ENCODE data around the gene FAM98B. TPM values are rescaled to one million over a fixed set of nuclear protein-coding genes. Genes with fewer than 3 reads are reported as not detected.

The FAM98B gene
- total and polyA plus RNA-seq, 2 of the 8 experiments (the other 6 are each of a cell fraction or from before 2014, with no cell fraction given) = 5.9 to 48.4 TPM

DNA sequence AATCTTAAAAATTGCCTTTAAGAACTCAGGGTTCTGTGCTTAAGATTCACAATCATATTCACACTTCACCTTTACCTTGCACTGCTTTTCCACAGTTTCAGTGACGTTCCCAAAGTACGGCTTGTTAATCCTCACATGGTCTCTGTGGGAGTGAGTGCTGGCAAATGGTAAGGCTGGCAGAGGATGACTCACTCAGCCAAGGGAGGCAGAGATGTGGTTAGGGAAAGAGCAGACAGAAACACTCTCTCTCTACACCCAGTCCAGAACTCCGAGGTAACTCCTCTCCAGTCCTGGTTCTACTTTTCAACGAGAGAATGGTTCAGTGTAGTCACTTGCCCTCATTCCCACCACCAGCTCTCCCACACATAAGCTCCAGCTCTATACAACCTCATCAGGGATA is 77.6 kb downstream of the FAM98B start:
- Histone ChIP-seq H3K27me3 (replicated peaks in 1 of 4; ENCODE audit: control insufficient read depth in 3 of 4, extremely low read depth in 1 of 4, insufficient read depth in 3 of 4, low read length in 3 of 4) (no peaks in the 10 kb centered on the region), H3K18ac (ENCODE audit: extremely low read depth, low read length) (no peak overlapping the region), H2BK15ac (ENCODE audit: low read length) (no peak overlapping the region), H3K9ac (replicated peaks in 1 of 4; ENCODE audit: extremely low read depth in 1 of 4, low read depth in 3 of 4, low read length in 3 of 4) (no peak overlapping the region), H3K4ac (replicated peaks; ENCODE audit: insufficient read length, low read depth, low read length) (no peak overlapping the region), H2BK5ac (ENCODE audit: low read depth, low read length) (no peak overlapping the region), H3K79me2 (ENCODE audit: control insufficient read depth in 1 of 2, insufficient read depth in 2 of 2, low read length in 2 of 2) (no peaks in the 10 kb centered on the region), H3K9me3 (ENCODE audit: insufficient read depth in 2 of 2, low read depth in 1 of 2, low read length in 1 of 2) (no peaks in the 10 kb centered on the region), H4K8ac (ENCODE audit: extremely low read depth, insufficient read depth, low read length) (no peak overlapping the region), H3K14ac (ENCODE audit: insufficient read length) (no peak overlapping the region), H4K20me1 (replicated peaks in 1 of 2; ENCODE audit: control insufficient read depth in 1 of 2, insufficient read depth in 2 of 2, low read length in 2 of 2) (no peaks in the 10 kb centered on the region), H2BK120ac (replicated peaks; ENCODE audit: low read depth, low read length) (no peak overlapping the region), H3K27ac (ENCODE audit: low read depth, low read length) (no peak overlapping the region), H3K79me1 (ENCODE audit: low read depth, low read length) (no peaks in the 10 kb centered on the region), H3K56ac (replicated peaks; ENCODE audit: insufficient read length, low read depth, low read length) (no peak overlapping the region), H2AFZ (ENCODE audit: low read length) (no peak overlapping the region), H3K36me3 (ENCODE audit: control insufficient read depth in 2 of 4, insufficient read depth in 4 of 4, low read length in 3 of 4) (no peaks in the 10 kb centered on the region), H4K5ac (ENCODE audit: insufficient read length, low read depth, low read length) (no peak overlapping the region), H2BK20ac (ENCODE audit: low read length) (no peak overlapping the region), H3K4me1 (replicated peaks in 1 of 4; ENCODE audit: control insufficient read depth in 3 of 4, insufficient read depth in 4 of 4, low read length in 3 of 4) (peaks cover 0 to 3% (median 0%) of the 10 kb centered on the region in 4 experiments; a peak in 1 of 7 replicates), H4K91ac (replicated peaks; ENCODE audit: insufficient read length, low read length) (no peak overlapping the region), H3K4me2 (ENCODE audit: insufficient read depth in 1 of 2, low read depth in 2 of 2, low read length in 2 of 2) (no peak overlapping the region), H3K4me3 (ENCODE audit: extremely low read depth in 1 of 4, insufficient read depth in 2 of 4, low read depth in 3 of 4, low read length in 4 of 4) (no peak overlapping the region), H2BK12ac (ENCODE audit: low read depth, low read length) (no peak overlapping the region), H2AK5ac (ENCODE audit: low read depth, low read length) (no peak overlapping the region), H3K23ac (ENCODE audit: insufficient read length) (no peak overlapping the region), H3K23me2 (ENCODE audit: low read depth, low read length) (no peaks in the 10 kb centered on the region)
- WGBS, 2 experiments (ENCODE audit: extremely low coverage in 1 of 2, insufficient coverage in 1 of 2, insufficient read length in 1 of 2, insufficient replicate concordance in 2 of 2, low coverage in 1 of 2, low lambda C conversion rate in 2 of 2, missing lambda C conversion rate in 1 of 2) = 83% methylated on average over 4 of the region's 4 CpGs; no CpG with 5 or more reads in 1 of the 2 experiments
- CTCF ChIA-PET (ENCODE audit: partially characterized antibody) = interaction anchor here (1.2 to 1.7 kb wide), 3 partner anchors 91 to 169 kb away, joined by 3 to 5 read pairs (median 4); no protein-coding TSS in a partner anchor
- no peak for DNase-seq (ENCODE audit: low read depth in 1 of 2, low spot score in 2 of 2)
- POLR2A ChIA-PET (ENCODE audit: partially characterized antibody) = no interaction called here
- no peak for FAIRE-seq
- TF ChIP-seq SRF (IDR thresholded peaks at IDR 0.05; ENCODE audit: low read depth, low read length) = no peak
- no peak for TF ChIP-seq CREB1 (IDR thresholded peaks at IDR 0.05)
- no peak for TF ChIP-seq EGR1 (IDR thresholded peaks at IDR 0.05; ENCODE audit: borderline replicate concordance, low read depth, low read length)
- TF ChIP-seq, protein P1, sequence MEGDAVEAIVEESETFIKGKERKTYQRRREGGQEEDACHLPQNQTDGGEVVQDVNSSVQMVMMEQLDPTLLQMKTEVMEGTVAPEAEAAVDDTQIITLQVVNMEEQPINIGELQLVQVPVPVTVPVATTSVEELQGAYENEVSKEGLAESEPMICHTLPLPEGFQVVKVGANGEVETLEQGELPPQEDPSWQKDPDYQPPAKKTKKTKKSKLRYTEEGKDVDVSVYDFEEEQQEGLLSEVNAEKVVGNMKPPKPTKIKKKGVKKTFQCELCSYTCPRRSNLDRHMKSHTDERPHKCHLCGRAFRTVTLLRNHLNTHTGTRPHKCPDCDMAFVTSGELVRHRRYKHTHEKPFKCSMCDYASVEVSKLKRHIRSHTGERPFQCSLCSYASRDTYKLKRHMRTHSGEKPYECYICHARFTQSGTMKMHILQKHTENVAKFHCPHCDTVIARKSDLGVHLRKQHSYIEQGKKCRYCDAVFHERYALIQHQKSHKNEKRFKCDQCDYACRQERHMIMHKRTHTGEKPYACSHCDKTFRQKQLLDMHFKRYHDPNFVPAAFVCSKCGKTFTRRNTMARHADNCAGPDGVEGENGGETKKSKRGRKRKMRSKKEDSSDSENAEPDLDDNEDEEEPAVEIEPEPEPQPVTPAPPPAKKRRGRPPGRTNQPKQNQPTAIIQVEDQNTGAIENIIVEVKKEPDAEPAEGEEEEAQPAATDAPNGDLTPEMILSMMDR (IDR thresholded peaks at IDR 0.05; ENCODE audit: control extremely low read depth in 1 of 3, insufficient read depth in 1 of 3, low read depth in 1 of 3, low read length in 3 of 3) = no peak
- TF ChIP-seq ASH2L (IDR thresholded peaks at IDR 0.05; ENCODE audit: low read length) = no peak
- no peak for TF ChIP-seq BRCA1 (IDR thresholded peaks at IDR 0.05; ENCODE audit: low read depth, low read length)
